ENCODE data around the gene FKBP11. TPM values are rescaled to one million over a fixed set of nuclear protein-coding genes. Genes with fewer than 3 reads are reported as not detected.

Gene FKBP11
- total RNA-seq, 1 experiment from 2014 or later, result 18.5 TPM

GRCh38 chr12:48882972-48883304, 42.4 kb downstream of the FKBP11 start:
- TF ChIP-seq ZFX (IDR thresholded peaks at IDR 0.05) (no peak), ZBTB33 (IDR thresholded peaks at IDR 0.05; ENCODE audit: extremely low read depth, insufficient replicate concordance, low read length) (no peak), MAX (IDR thresholded peaks at IDR 0.05) (no peak), CEBPB (IDR thresholded peaks at IDR 0.05; ENCODE audit: low read depth) (no peak), ZNF274 (IDR thresholded peaks at IDR 0.05; ENCODE audit: low read depth, low read length) (no peak), POLR2A (IDR thresholded peaks at IDR 0.05; ENCODE audit: borderline replicate concordance, extremely low read depth, insufficient read depth, insufficient read length) (no peak), CBX3 (IDR thresholded peaks at IDR 0.05; ENCODE audit: low read depth) (no peak)
- ATAC-seq (no peak), DNase-seq (ENCODE audit: low read depth, low spot score) (no peak)
- Histone ChIP-seq H3K4me3 (replicated peaks in 1 of 2; ENCODE audit: low read depth in 1 of 2, low read length in 2 of 2) (no peak overlapping the region), H3K9ac (ENCODE audit: low read length) (no peak overlapping the region), H3K36me3 (ENCODE audit: control insufficient read depth in 1 of 2, insufficient read depth in 2 of 2, low read length in 2 of 2) (no peaks in the 10 kb centered on the region), H3K27me3 (ENCODE audit: insufficient read depth, low read length) (peaks cover 11% of the 10 kb centered on the region; the same call in 1 of the 2 replicates), H3K79me2 (ENCODE audit: insufficient read depth, low read length) (no peaks in the 10 kb centered on the region), H3K9me2 (ENCODE audit: insufficient read depth) (no peaks in the 10 kb centered on the region), H3K27ac (ENCODE audit: low read depth, low read length) (no peak overlapping the region), H3K4me1 (ENCODE audit: control insufficient read depth in 1 of 2, insufficient read depth in 2 of 2, low read length in 2 of 2) (peaks cover 4 to 6% of the 10 kb centered on the region in 2 experiments; a peak in 3 of 4 replicates), H4K20me1 (ENCODE audit: insufficient read depth) (no peaks in the 10 kb centered on the region), H2AFZ (ENCODE audit: low read depth, low read length, poor library complexity, severe bottlenecking) (no peak overlapping the region), H3K9me3 (ENCODE audit: control insufficient read depth in 1 of 2, insufficient read depth in 1 of 2, low read depth in 1 of 2, low read length in 2 of 2) (no peaks in the 10 kb centered on the region), H3K4me2 (ENCODE audit: low read length) (no peak overlapping the region)
- intact Hi-C loops (cut with micrococcal nuclease), result no loop called here
- BruUV-seq (replicated peaks), result no TSS peak
- ChIA-PET POLR2A (interaction anchor here (1.1 kb wide), 1 partner anchor 17 kb away, joined by 4 read pairs; the partner anchor contains the start of gene RND1), CTCF (no interaction called here), RAD21 (ENCODE audit: low non-redundant PET in 1 of 2, low total read pairs in 2 of 2, uncharacterized antibody in 2 of 2, unreplicated experiment in 2 of 2) (no interaction called here)

GRCh38 chr12:48882315-48882687, 43.0 kb downstream of the FKBP11 start:
- no peak for DNase-seq (ENCODE audit: low read depth, low spot score)
- Histone ChIP-seq H2AFZ (ENCODE audit: low read depth, low read length, poor library complexity, severe bottlenecking) (no peak overlapping the region), H3K9me3 (ENCODE audit: control insufficient read depth in 1 of 2, insufficient read depth in 1 of 2, low read depth in 1 of 2, low read length in 2 of 2) (no peaks in the 10 kb centered on the region), H3K79me2 (ENCODE audit: insufficient read depth, low read length) (no peaks in the 10 kb centered on the region), H3K4me3 (replicated peaks in 1 of 2; ENCODE audit: low read depth in 1 of 2, low read length in 2 of 2) (no peak overlapping the region), H3K27me3 (ENCODE audit: insufficient read depth, low read length) (peaks cover 11% of the 10 kb centered on the region; the same call in 1 of the 2 replicates), H3K9ac (ENCODE audit: low read length) (no peak overlapping the region), H3K9me2 (ENCODE audit: insufficient read depth) (no peaks in the 10 kb centered on the region), H3K4me2 (ENCODE audit: low read length) (no peak overlapping the region), H3K27ac (ENCODE audit: low read depth, low read length) (no peak overlapping the region), H4K20me1 (ENCODE audit: insufficient read depth) (no peaks in the 10 kb centered on the region), H3K36me3 (ENCODE audit: control insufficient read depth in 1 of 2, insufficient read depth in 2 of 2, low read length in 2 of 2) (no peaks in the 10 kb centered on the region), H3K4me1 (ENCODE audit: control insufficient read depth in 1 of 2, insufficient read depth in 2 of 2, low read length in 2 of 2) (peaks cover 4 to 5% of the 10 kb centered on the region in 2 experiments; a peak in 3 of 4 replicates)
- no peak for ATAC-seq
- intact Hi-C loops (cut with micrococcal nuclease), result no loop called here
- RAD21 ChIA-PET (ENCODE audit: low non-redundant PET in 1 of 2, low total read pairs in 2 of 2, uncharacterized antibody in 2 of 2, unreplicated experiment in 2 of 2), result no interaction called here
- TF ChIP-seq JUND (IDR thresholded peaks at IDR 0.05) (no peak), CTCF (IDR thresholded peaks at IDR 0.05 in 2 of 3, conservative IDR thresholded peaks at IDR 0.05 in 1 of 3; ENCODE audit: borderline replicate concordance in 1 of 3, insufficient read depth in 1 of 3, low read depth in 2 of 3, low read length in 2 of 3) (no peak), CBX3 (IDR thresholded peaks at IDR 0.05; ENCODE audit: low read depth) (no peak), CEBPB (IDR thresholded peaks at IDR 0.05; ENCODE audit: low read depth) (no peak), EZH2 (IDR thresholded peaks at IDR 0.05) (no peak), FOSL1 (IDR thresholded peaks at IDR 0.05; ENCODE audit: low read depth) (no peak), SP1 (IDR thresholded peaks at IDR 0.05; ENCODE audit: low read depth) (no peak)
- POLR2A ChIA-PET, result interaction anchor here (1.1 kb wide), 1 partner anchor 16 kb away, joined by 4 read pairs; the partner anchor contains the start of gene RND1
- CTCF ChIA-PET, result no interaction called here
- BruUV-seq (replicated peaks), result no TSS peak
